IMR-90 (cell line): ENCODE data around the gene SYNGR2. TPM values are rescaled to one million over a fixed set of nuclear protein-coding genes. Genes with fewer than 3 reads are reported as not detected.

Experiments
- ATAC-seq: fragments of 200-7000 bp; cut with Tn5 transposase; 2 replicates; pipeline ENCODE4 v1.9.1; 2020; ENCODE audit warnings: low read depth, mild to moderate bottlenecking, moderate library complexity
- BruUV-seq: library from RNA; stranded (reverse); fragments of 400-500 nt; replicated peaks from 2 replicates; lab custom pipeline; 2021; lab: Mats Ljungman, UMichigan
- CTCF ChIA-PET: fragments of 300-600 bp; formaldehyde crosslinking; extraction: SDS; loops from one replicate; lab custom pipeline; 2021; ENCODE audit warnings: antibody characterized with exemption; lab: Yijun Ruan, JAX
- POLR2A ChIA-PET: fragments of 300-600 bp; sonication (Branson Sonifier 250); formaldehyde crosslinking; loops from one replicate; lab custom pipeline; 2022; ENCODE audit warnings: antibody characterized with exemption; ENCODE audit not compliant: unreplicated experiment; lab: Charles Lee
- DNase-seq: peaks from one replicate; pipeline ENCODE4 v3.0.0; 2013
- H2AFZ ChIP-seq: replicated peaks from 2 replicates; pipeline ENCODE3; 2013; ENCODE audit warnings: low read length, mild to moderate bottlenecking; ENCODE audit not compliant: poor library complexity
- H2AK5ac ChIP-seq: 2 replicates; pipeline ENCODE4 v1.6.1; 2013; ENCODE audit warnings: low read depth, low read length, inconsistent platforms
- H2AK9ac ChIP-seq: replicated peaks from 2 replicates; pipeline ENCODE3; 2013; ENCODE audit warnings: mild to moderate bottlenecking, low read depth, low read length, moderate library complexity; ENCODE audit not compliant: poor library complexity
- H2BK120ac ChIP-seq: 2 replicates; pipeline ENCODE4 v1.6.1; 2013; ENCODE audit warnings: low read depth, low read length, inconsistent platforms
- H2BK15ac ChIP-seq: 3 replicates; pipeline ENCODE4 v1.6.1; 2013; ENCODE audit warnings: low read depth, low read length, inconsistent platforms
- H2BK20ac ChIP-seq: 2 replicates; pipeline ENCODE4 v1.6.1; 2013; ENCODE audit warnings: low read depth, mild to moderate bottlenecking, inconsistent platforms, low read length, moderate library complexity
- H2BK5ac ChIP-seq: 2 replicates; pipeline ENCODE4 v1.6.1; 2013; ENCODE audit warnings: mild to moderate bottlenecking, low read depth, low read length, inconsistent platforms; ENCODE audit not compliant: poor library complexity, severe bottlenecking
- H3K14ac ChIP-seq: replicated peaks from 2 replicates; pipeline ENCODE4 v1.6.1; 2013; ENCODE audit warnings: low read depth, low read length, inconsistent platforms
- H3K18ac ChIP-seq: 2 replicates; pipeline ENCODE4 v1.6.1; 2013; ENCODE audit warnings: low read depth, low read length, control low read depth
- H3K23ac ChIP-seq: 2 replicates; pipeline ENCODE4 v1.6.1; 2013; ENCODE audit warnings: low read depth, low read length, inconsistent platforms
- H3K27ac ChIP-seq: 2 replicates; pipeline ENCODE4 v1.5.1; 2013; ENCODE audit warnings: mild to moderate bottlenecking, control low read depth, low read length; ENCODE audit not compliant: insufficient read depth
- H3K27me3 ChIP-seq: 2 replicates; pipeline ENCODE4 v1.6.1; 2013; ENCODE audit warnings: low read length; ENCODE audit not compliant: control insufficient read depth, insufficient read depth
- H3K36me3 ChIP-seq: 2 replicates; pipeline ENCODE4 v1.6.1; 2013; ENCODE audit warnings: low read length, mixed read lengths; ENCODE audit not compliant: control insufficient read depth, insufficient read depth
- H3K4ac ChIP-seq: 2 replicates; pipeline ENCODE4 v1.6.1; 2013; ENCODE audit warnings: low read depth, low read length, inconsistent platforms
- H3K4me1 ChIP-seq: 2 replicates; pipeline ENCODE4 v1.6.1; 2013; ENCODE audit warnings: low read length, mixed read lengths; ENCODE audit not compliant: control insufficient read depth, insufficient read depth
- H3K4me2 ChIP-seq: 2 replicates; pipeline ENCODE4 v1.6.1; 2013; ENCODE audit warnings: low read depth, mild to moderate bottlenecking, control low read depth, low read length, moderate library complexity
- H3K4me3 ChIP-seq: 2 replicates; pipeline ENCODE4 v1.5.1; 2013; ENCODE audit warnings: low read depth, mild to moderate bottlenecking, control low read depth, low read length, moderate library complexity; ENCODE audit not compliant: insufficient read depth
- H3K56ac ChIP-seq: 2 replicates; pipeline ENCODE4 v1.6.1; 2013; ENCODE audit warnings: low read length, inconsistent platforms; ENCODE audit not compliant: insufficient read depth; ENCODE audit errors: extremely low read depth
- H3K79me1 ChIP-seq, 2 experiments: 2 replicates each; pipeline ENCODE4 v1.6.1; 2013; ENCODE audit warnings: low read length in 2 of 2, inconsistent platforms in 1 of 2, low read depth in 1 of 2
- H3K9ac ChIP-seq: 2 replicates; pipeline ENCODE4 v1.6.1; 2013; ENCODE audit warnings: low read depth, low read length, control low read depth
- H3K9me1 ChIP-seq: 2 replicates; pipeline ENCODE4 v1.6.1; 2013; ENCODE audit warnings: low read length, inconsistent platforms; ENCODE audit not compliant: insufficient read depth
- H3K9me3 ChIP-seq: 2 replicates; pipeline ENCODE4 v1.6.1; 2013; ENCODE audit warnings: low read length; ENCODE audit not compliant: control insufficient read depth, insufficient read depth
- H4K20me1 ChIP-seq: 2 replicates; pipeline ENCODE4 v1.6.1; 2013; ENCODE audit warnings: low read length, inconsistent platforms; ENCODE audit not compliant: insufficient read depth
- H4K5ac ChIP-seq: 2 replicates; pipeline ENCODE4 v1.6.1; 2013; ENCODE audit warnings: mild to moderate bottlenecking, low read depth, low read length, control low read depth
- H4K8ac ChIP-seq, 2 experiments: 2 replicates each; pipeline ENCODE4 v1.6.1; 2013; ENCODE audit warnings: low read depth in 2 of 2, low read length in 2 of 2, control low read depth in 1 of 2, inconsistent platforms in 1 of 2
- H4K91ac ChIP-seq: 2 replicates; pipeline ENCODE4 v1.6.1; 2013; ENCODE audit warnings: low read depth, low read length, inconsistent platforms; ENCODE audit not compliant: insufficient read depth
- BHLHE40 ChIP-seq: fragments of 150-350 bp; IDR thresholded peaks from 2 replicates; pipeline ENCODE4 v1.6.1; 2016; ENCODE audit warnings: mild to moderate bottlenecking, low read depth, low read length
- CEBPB ChIP-seq: IDR thresholded peaks from 2 replicates; pipeline ENCODE4 v1.6.1; 2012; ENCODE audit warnings: low read depth, low read length, improper control_type of control experiment
- CHD1 ChIP-seq: IDR thresholded peaks from 2 replicates; pipeline ENCODE4 v1.6.1; 2012; ENCODE audit warnings: low read depth, low read length, improper control_type of control experiment
- FOS ChIP-seq: fragments of 150-350 bp; IDR thresholded peaks from 2 replicates; pipeline ENCODE4 v1.6.1; 2016; ENCODE audit warnings: low read depth, low read length
- MAFK ChIP-seq: IDR thresholded peaks from 2 replicates; pipeline ENCODE4 v1.6.1; 2012; ENCODE audit warnings: low read depth, low read length, improper control_type of control experiment
- MAZ ChIP-seq: IDR thresholded peaks from 2 replicates; pipeline ENCODE4 v1.6.1; 2012; ENCODE audit warnings: low read depth, mild to moderate bottlenecking, low read length, improper control_type of control experiment, moderate library complexity, borderline replicate concordance
- MXI1 ChIP-seq: IDR thresholded peaks from 2 replicates; pipeline ENCODE4 v1.6.1; 2012; ENCODE audit warnings: low read depth, mild to moderate bottlenecking, low read length, moderate library complexity, borderline replicate concordance
- NFE2L2 ChIP-seq: fragments of 150-350 bp; IDR thresholded peaks from 2 replicates; pipeline ENCODE4 v1.6.1; 2016; ENCODE audit warnings: low read depth, mild to moderate bottlenecking, low read length
- POLR2A ChIP-seq: IDR thresholded peaks from 2 replicates; pipeline ENCODE4 v1.6.1; 2012; ENCODE audit warnings: mild to moderate bottlenecking, low read depth, low read length
- RAD21 ChIP-seq: IDR thresholded peaks from 2 replicates; pipeline ENCODE4 v1.6.1; 2012; ENCODE audit warnings: low read length, improper control_type of control experiment
- RCOR1 ChIP-seq: IDR thresholded peaks from 2 replicates; pipeline ENCODE4 v1.6.1; 2012; ENCODE audit warnings: mild to moderate bottlenecking, low read length, improper control_type of control experiment; ENCODE audit not compliant: insufficient replicate concordance
- RFX5 ChIP-seq: IDR thresholded peaks from 2 replicates; pipeline ENCODE4 v1.8.0; 2012; ENCODE audit warnings: low read depth, mild to moderate bottlenecking, low read length, moderate library complexity
- SMC3 ChIP-seq: fragments of 150-350 bp; IDR thresholded peaks from 2 replicates; pipeline ENCODE4 v1.6.1; 2016; ENCODE audit warnings: low read depth, mild to moderate bottlenecking, antibody characterized with exemption, low read length, moderate library complexity
- WGBS, 2 experiments: methylation state at CpG; one replicate each; pipeline versions ENCODE4 v1.1.5 to v1.1.7; 2013; ENCODE audit warnings: missing lambda C conversion rate in 2 of 2; ENCODE audit not compliant: insufficient read length in 1 of 2; ENCODE audit errors: extremely low coverage in 2 of 2; 5-methylcytosine and 5-hydroxymethylcytosine counted together
- dilution Hi-C: fragments of 300-500 bp; cut with HindIII; formaldehyde crosslinking; loops from one replicate; pipeline ENCODE4 v1.14.3; 2018; ENCODE audit warnings: low sequenced_read_pairs; ENCODE audit not compliant: unreplicated experiment
- in situ Hi-C: fragments of 300-500 bp; cut with MboI; formaldehyde crosslinking; loops from 3 replicates; pipeline ENCODE4 v1.14.3; 2019; ENCODE audit warnings: low sequenced_read_pairs, inconsistent platforms, mixed read lengths
- intact Hi-C: fragments of 100-400 bp; cut with micrococcal nuclease; formaldehyde crosslinking; loops from 2 replicates; pipeline ENCODE4 v1.10.0; 2022
- polyA plus RNA-seq, 3 experiments: library from polyadenylated mRNA; depleted of rRNA; stranded (reverse); fragments of >200 nt; gene quantifications; 2 replicates each; pipeline ENCODE4 v1.2.3, GENCODE V29; 2012; ENCODE audit warnings: low replicate concordance in 1 of 3
- total RNA-seq: library from RNA; depleted of rRNA; stranded (reverse); fragments of >200 nt; gene quantifications from 2 replicates; pipeline ENCODE4 v1.2.3, GENCODE V29; 2012
- TF ChIP-seq, protein P1 (sequence below): fragments of 150-350 bp; IDR thresholded peaks from 2 replicates; pipeline ENCODE4 v1.6.1; 2017; ENCODE audit warnings: mild to moderate bottlenecking, antibody characterized with exemption, low read length, low read depth
- TF ChIP-seq, protein P2 (sequence below): fragments of 150-350 bp; IDR thresholded peaks from 2 replicates; pipeline ENCODE4 v1.6.1; 2016; ENCODE audit warnings: low read depth, mild to moderate bottlenecking, low read length, moderate library complexity, borderline replicate concordance
- TF ChIP-seq, protein P3 (sequence below): conservative IDR thresholded peaks from 2 replicates; pipeline ENCODE4 v1.5.1; 2012; ENCODE audit warnings: mild to moderate bottlenecking, low read depth, low read length, improper control_type of control experiment

SYNGR2 gene
- total and polyA plus RNA-seq, 2 of the 4 experiments (the other 2 are of a cell fraction), result 11.1 to 63.1 TPM

DNA sequence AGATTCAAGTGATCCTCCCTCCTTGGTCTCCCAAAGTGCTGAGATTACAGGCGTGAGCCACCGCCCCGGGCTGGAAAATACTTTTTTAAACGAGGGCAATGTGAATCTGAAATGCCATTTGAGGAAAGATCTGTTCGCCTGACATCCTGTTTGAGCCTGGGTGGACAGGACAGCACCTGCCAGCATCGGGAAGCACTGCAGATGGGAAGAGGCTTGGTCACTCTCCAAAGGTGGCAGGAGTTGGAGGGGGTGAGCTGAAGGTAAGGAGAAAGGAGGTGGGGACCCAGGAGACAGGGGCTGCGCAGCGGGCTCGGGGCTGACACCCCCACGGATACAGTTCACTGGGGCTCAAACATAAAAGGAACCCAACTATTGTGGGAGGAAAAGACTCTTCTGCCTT is 41.7 kb downstream of the SYNGR2 start:
- no peaks in the 10 kb centered on the region for H3K9me3 ChIP-seq
- H2AFZ ChIP-seq, result no peak overlapping the region
- peaks cover 0 to 9% of the 10 kb centered on the region in 2 experiments; a peak in 1 of 4 replicates for H3K79me1 ChIP-seq
- TF ChIP-seq RFX5 (no peak), SMC3 (no peak), RAD21 (no peak), RCOR1 (no peak), MAZ (no peak), CHD1 (no peak), FOS (no peak), MAFK (no peak), POLR2A (no peak), MXI1 (no peak), NFE2L2 (no peak), BHLHE40 (no peak), CEBPB (no peak)
- TF ChIP-seq, protein P1, sequence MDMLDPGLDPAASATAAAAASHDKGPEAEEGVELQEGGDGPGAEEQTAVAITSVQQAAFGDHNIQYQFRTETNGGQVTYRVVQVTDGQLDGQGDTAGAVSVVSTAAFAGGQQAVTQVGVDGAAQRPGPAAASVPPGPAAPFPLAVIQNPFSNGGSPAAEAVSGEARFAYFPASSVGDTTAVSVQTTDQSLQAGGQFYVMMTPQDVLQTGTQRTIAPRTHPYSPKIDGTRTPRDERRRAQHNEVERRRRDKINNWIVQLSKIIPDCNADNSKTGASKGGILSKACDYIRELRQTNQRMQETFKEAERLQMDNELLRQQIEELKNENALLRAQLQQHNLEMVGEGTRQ, result no peak
- TF ChIP-seq, protein P2, sequence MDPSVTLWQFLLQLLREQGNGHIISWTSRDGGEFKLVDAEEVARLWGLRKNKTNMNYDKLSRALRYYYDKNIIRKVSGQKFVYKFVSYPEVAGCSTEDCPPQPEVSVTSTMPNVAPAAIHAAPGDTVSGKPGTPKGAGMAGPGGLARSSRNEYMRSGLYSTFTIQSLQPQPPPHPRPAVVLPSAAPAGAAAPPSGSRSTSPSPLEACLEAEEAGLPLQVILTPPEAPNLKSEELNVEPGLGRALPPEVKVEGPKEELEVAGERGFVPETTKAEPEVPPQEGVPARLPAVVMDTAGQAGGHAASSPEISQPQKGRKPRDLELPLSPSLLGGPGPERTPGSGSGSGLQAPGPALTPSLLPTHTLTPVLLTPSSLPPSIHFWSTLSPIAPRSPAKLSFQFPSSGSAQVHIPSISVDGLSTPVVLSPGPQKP, result no peak
- TF ChIP-seq, protein P3, sequence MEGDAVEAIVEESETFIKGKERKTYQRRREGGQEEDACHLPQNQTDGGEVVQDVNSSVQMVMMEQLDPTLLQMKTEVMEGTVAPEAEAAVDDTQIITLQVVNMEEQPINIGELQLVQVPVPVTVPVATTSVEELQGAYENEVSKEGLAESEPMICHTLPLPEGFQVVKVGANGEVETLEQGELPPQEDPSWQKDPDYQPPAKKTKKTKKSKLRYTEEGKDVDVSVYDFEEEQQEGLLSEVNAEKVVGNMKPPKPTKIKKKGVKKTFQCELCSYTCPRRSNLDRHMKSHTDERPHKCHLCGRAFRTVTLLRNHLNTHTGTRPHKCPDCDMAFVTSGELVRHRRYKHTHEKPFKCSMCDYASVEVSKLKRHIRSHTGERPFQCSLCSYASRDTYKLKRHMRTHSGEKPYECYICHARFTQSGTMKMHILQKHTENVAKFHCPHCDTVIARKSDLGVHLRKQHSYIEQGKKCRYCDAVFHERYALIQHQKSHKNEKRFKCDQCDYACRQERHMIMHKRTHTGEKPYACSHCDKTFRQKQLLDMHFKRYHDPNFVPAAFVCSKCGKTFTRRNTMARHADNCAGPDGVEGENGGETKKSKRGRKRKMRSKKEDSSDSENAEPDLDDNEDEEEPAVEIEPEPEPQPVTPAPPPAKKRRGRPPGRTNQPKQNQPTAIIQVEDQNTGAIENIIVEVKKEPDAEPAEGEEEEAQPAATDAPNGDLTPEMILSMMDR, result no peak
- no peak overlapping the region for H4K5ac ChIP-seq
- H3K23ac ChIP-seq, result no peak overlapping the region
- no peak overlapping the region for H2AK5ac ChIP-seq
- H3K27me3 ChIP-seq, result no peaks in the 10 kb centered on the region; the same call in 1 of the 2 replicates
- H3K4me2 ChIP-seq, result no peak overlapping the region
- in situ Hi-C loops, result no loop called here
- 0 out of 2 replicates have a peak, but pooled peaks cover 1% of the 10 kb centered on the region for H3K4me1 ChIP-seq
- no peak overlapping the region for H3K4me3 ChIP-seq
- H2BK20ac ChIP-seq, result no peak overlapping the region
- H2AK9ac ChIP-seq, result no peak overlapping the region
- H3K9me1 ChIP-seq, result 0 out of 2 replicates have a peak, but pooled peaks cover 2% of the 10 kb centered on the region
- ChIA-PET POLR2A (no interaction called here), CTCF (no interaction called here)
- H3K36me3 ChIP-seq, result 0 out of 2 replicates have a peak, but pooled peaks cover 1% of the 10 kb centered on the region
- WGBS, 2 experiments, result 100% methylated on average over 1 of the region's 10 CpGs; no CpG with 5 or more reads in 1 of the 2 experiments
- H3K14ac ChIP-seq, result no peak overlapping the region
- H2BK15ac ChIP-seq, result no peak overlapping the region
- dilution Hi-C loops, result no loop called here
- no peak overlapping the region for H4K8ac ChIP-seq
- H3K4ac ChIP-seq, result no peak overlapping the region
- no peak overlapping the region for H2BK120ac ChIP-seq
- H3K27ac ChIP-seq, result no peak overlapping the region
- ATAC-seq (no peak), DNase-seq (no peak)
- intact Hi-C loops, result no loop called here
- H3K9ac ChIP-seq, result no peak overlapping the region
- H3K56ac ChIP-seq, result no peak overlapping the region
- no TSS peak for BruUV-seq
- H4K91ac ChIP-seq, result no peak overlapping the region
- no peak overlapping the region for H3K18ac ChIP-seq
- no peak overlapping the region for H2BK5ac ChIP-seq
- no peaks in the 10 kb centered on the region for H4K20me1 ChIP-seq
